D341Med (cell line): ENCODE results near the gene KCNH1.
A peak's percentile ranks its signal among the peaks of the same experiment; 100 is the strongest.

Experiments
- DNase-seq: peaks from one replicate; pipeline ENCODE4 v3.0.0; 2012; ENCODE audit warnings: low spot score

The KCNH1 gene

GRCh38 chr1:210646258-210646616 is 487.7 kb downstream of the KCNH1 start:
- peak; percentile 67 for DNase-seq

- no peak for DNase-seq
These were observed 488.2 kb downstream of the KCNH1 start for GRCh38 chr1:210645582-210646257.

- no peak for DNase-seq
These were observed 492.4 kb downstream of the KCNH1 start for GRCh38 chr1:210641582-210641981.

- no peak for DNase-seq
These were observed 498.8 kb downstream of the KCNH1 start for GRCh38 chr1:210635108-210635507.

- no peak for DNase-seq
These were observed 500.3 kb downstream of the KCNH1 start for GRCh38 chr1:210633636-210634035.

GRCh38 chr1:210633140-210633539 is 500.8 kb downstream of the KCNH1 start:
- DNase-seq, result no peak

- DNase-seq, result no peak
These were observed 502.5 kb downstream of the KCNH1 start for GRCh38 chr1:210631399-210631798.

GRCh38 chr1:210629276-210629675 is 504.7 kb downstream of the KCNH1 start:
- DNase-seq, result no peak

- no peak for DNase-seq
These were observed 506.2 kb downstream of the KCNH1 start for GRCh38 chr1:210627755-210628154.
